Transverse colon (tissue), 4 donors: ENCODE data around the gene CSN3.

ENCODE experiments used
- CTCF ChIP-seq, 5 experiments: fragments of 200-600 bp in 3 of 5; fragments of 450-650 bp in 2 of 5; sonication (generic) in 3 of 5; IDR thresholded peaks; 1 replicate in 2 of 5; 2 replicates in 3 of 5; pipeline ENCODE4 v1.5.1; 2016 to 2017; ENCODE audit warnings: antibody characterized with exemption in 5 of 5, inconsistent platforms in 3 of 5, mild to moderate bottlenecking in 2 of 5, moderate library complexity in 1 of 5
- EP300 ChIP-seq: sonication (generic); formaldehyde crosslinking; IDR thresholded peaks from one replicate; pipeline ENCODE4 v1.6.1; 2017; ENCODE audit warnings: antibody characterized with exemption, low read depth
- POLR2A ChIP-seq: fragments of 450-650 bp; IDR thresholded peaks from one replicate; pipeline ENCODE4 v1.6.1; 2016; ENCODE audit warnings: antibody characterized with exemption, mild to moderate bottlenecking, moderate library complexity
- POLR2AphosphoS5 ChIP-seq, 3 donors: sonication (generic); formaldehyde crosslinking; IDR thresholded peaks; one replicate each; pipeline ENCODE4 v1.6.1; 2016; ENCODE audit warnings: antibody characterized with exemption in 3 of 3

GRCh38 chr4:70196857-70197256 is 45.5 kb upstream of the CSN3 start:
- TF ChIP-seq CTCF (IDR thresholded peaks at IDR 0.05) (no peak), POLR2A (no peak), POLR2AphosphoS5 (IDR thresholded peaks at IDR 0.05) (no peak), EP300 (no peak)
